BE2C (cell line): Measurements from ENCODE around the gene METTL9.
"Not testable (repeated sequence)": the region's sequence is repeated elsewhere in the genome, so short reads cannot be mapped to it uniquely, and the experiment has no call there.

Experiments
- DNase-seq: peaks from one replicate; pipeline ENCODE4 v3.0.0-alpha.2; 2020
- H3K27me3 ChIP-seq: fragments of 250-450 bp; sonication (Bioruptor Pico); 2 replicates; pipeline ENCODE4 v1.5.1; 2020; ENCODE audit warnings: mild to moderate bottlenecking
- H3K36me3 ChIP-seq: fragments of 250-450 bp; sonication (Bioruptor Pico); 2 replicates; pipeline ENCODE4 v1.5.1; 2020; ENCODE audit warnings: mild to moderate bottlenecking
- H3K4me1 ChIP-seq: fragments of 250-450 bp; sonication (Bioruptor Pico); 2 replicates; pipeline ENCODE4 v1.5.1; 2020
- H3K4me3 ChIP-seq: 2 replicates; pipeline ENCODE4 v1.5.1; 2011; ENCODE audit warnings: low read depth, low read length
- H3K9me3 ChIP-seq: fragments of 250-450 bp; sonication (Bioruptor Pico); 2 replicates; pipeline ENCODE4 v1.5.1; 2020
- CTCF ChIP-seq: IDR thresholded peaks from 2 replicates; pipeline ENCODE4 v1.5.1; 2012; ENCODE audit warnings: mild to moderate bottlenecking, low read depth, low read length

The METTL9 gene

DNA sequence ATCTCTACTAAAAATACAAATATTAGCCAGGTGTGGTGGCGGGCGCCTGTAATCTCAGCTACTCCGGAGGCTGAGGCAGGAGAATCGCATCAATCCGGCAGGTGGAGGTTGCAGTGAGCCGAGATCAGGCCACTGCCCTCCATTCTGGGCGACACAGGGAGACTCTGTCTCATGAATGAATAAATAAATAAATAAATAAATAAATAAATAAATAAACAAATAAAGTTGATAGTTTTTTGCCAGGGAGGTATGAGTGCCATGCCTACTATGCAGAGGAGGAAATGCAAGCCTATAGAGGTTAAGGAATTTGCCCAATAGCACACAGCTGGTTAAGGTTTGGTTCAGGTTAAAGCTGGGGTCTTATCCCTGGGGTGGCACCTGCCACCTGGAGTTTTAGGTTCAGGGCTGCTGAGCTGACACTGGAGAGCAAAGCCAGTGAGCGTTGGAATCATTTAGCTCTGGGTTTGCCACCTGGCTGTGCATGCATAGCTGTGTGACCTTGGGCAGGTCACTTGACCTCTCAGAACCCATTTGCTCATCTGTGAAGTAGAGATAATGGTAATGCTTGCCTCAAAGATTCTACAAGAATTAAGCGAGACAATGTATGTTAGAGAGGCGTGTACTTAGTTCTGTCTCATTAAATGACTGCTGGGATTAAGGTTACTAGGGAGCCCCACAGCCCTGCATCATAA, 65.6 kb downstream of the METTL9 start:
- H3K36me3 ChIP-seq: no peaks in the 10 kb centered on the region
- TF ChIP-seq CTCF: no peak
- no peak overlapping the region for H3K4me3 ChIP-seq
- no peaks in the 10 kb centered on the region for H3K9me3 ChIP-seq
- peaks cover 7% of the 10 kb centered on the region; the same call in 1 of the 2 replicates for H3K27me3 ChIP-seq
- no peaks in the 10 kb centered on the region for H3K4me1 ChIP-seq
- no peak for DNase-seq

DNA sequence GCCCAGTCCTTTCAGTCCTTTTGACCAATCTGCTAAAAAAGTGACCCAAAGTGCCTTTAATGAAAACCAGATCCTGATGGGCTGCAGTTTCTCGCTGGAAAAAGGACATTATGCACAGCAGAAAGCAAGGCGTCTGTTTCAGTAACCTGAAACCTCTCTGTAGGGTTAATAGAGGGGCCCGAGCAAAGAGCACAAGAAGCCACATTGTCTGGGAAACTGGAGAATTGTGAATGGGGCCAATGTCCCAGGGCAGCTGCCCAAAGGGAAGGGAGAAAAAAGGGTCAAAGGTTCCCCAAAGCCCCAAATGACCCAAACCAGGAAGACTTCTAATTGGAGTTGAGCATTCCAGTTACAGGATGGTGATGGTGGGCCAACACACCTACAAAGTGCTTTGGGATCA, 67.4 kb downstream of the METTL9 start:
- Histone ChIP-seq H3K36me3 (no peaks in the 10 kb centered on the region), H3K27me3 (peaks cover 7% of the 10 kb centered on the region; the same call in 1 of the 2 replicates), H3K9me3 (no peaks in the 10 kb centered on the region), H3K4me1 (no peaks in the 10 kb centered on the region), H3K4me3 (no peak overlapping the region)
- no peak for DNase-seq
- no peak for TF ChIP-seq CTCF

DNA sequence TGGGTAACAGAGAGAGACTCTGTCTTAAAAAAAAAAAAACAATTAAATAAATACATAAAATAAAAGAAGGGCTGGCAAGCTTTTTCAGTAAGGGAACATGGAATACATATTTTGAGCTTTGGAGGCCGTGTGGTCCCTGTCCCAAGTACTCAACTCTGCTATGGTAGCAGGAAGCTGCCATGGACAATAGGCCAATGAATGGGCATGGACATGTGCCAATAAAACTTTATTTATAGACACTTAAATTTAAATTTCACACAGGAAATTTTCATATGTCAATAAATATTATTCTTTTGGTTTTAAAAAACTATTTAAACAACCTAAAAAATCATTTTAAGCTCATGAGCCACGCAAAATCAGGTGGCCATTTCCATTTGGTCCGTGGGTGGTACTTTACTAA, 68.2 kb downstream of the METTL9 start:
- H3K4me1 ChIP-seq: no peaks in the 10 kb centered on the region
- no peaks in the 10 kb centered on the region for H3K36me3 ChIP-seq
- H3K4me3 ChIP-seq: no peak overlapping the region
- DNase-seq: no peak
- no peak for TF ChIP-seq CTCF
- peaks cover 7% of the 10 kb centered on the region; the same call in 1 of the 2 replicates for H3K27me3 ChIP-seq
- H3K9me3 ChIP-seq: no peaks in the 10 kb centered on the region

GRCh38 chr16:21673469-21673868, 74.1 kb downstream of the METTL9 start:
- Histone ChIP-seq H3K9me3 (no peaks in the 10 kb centered on the region; the same call in 1 of the 2 replicates), H3K4me1 (no peaks in the 10 kb centered on the region), H3K4me3 (no peak overlapping the region), H3K36me3 (no peaks in the 10 kb centered on the region), H3K27me3 (no peaks in the 10 kb centered on the region)
- TF ChIP-seq CTCF: no peak
- DNase-seq: no peak

GRCh38 chr16:21674456-21674855, 75.1 kb downstream of the METTL9 start:
- not testable (repeated sequence) for H3K4me1 ChIP-seq, H3K4me3 ChIP-seq, DNase-seq, H3K36me3 ChIP-seq, H3K27me3 ChIP-seq, H3K9me3 ChIP-seq

- H3K4me1 ChIP-seq, H3K27me3 ChIP-seq, H3K4me3 ChIP-seq, H3K9me3 ChIP-seq, H3K36me3 ChIP-seq, DNase-seq: not testable (repeated sequence)
Measured at GRCh38 chr16:21680714-21681113, 81.3 kb downstream of the METTL9 start.

DNA sequence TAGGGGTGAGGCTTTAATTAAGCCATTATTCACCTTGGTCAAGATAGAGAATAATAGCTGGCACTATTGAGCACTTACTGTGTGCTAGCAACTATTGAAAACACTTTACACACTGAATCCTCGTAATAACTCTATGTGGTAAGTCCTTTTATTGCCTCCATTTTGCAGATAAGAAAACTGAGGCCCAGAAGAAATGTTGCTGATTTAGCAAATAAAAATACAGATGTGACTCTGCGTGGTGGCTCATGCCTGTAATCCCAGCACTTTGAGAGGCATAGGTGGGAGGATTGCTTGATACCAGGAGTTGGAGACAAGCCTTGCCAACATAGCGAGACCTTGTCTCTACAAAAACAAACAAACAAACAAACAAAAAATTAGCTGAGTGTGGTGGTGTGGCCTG, 83.8 kb downstream of the METTL9 start:
- H3K4me3 ChIP-seq: no peak overlapping the region
- H3K9me3 ChIP-seq: no peaks in the 10 kb centered on the region
- no peaks in the 10 kb centered on the region for H3K4me1 ChIP-seq
- H3K36me3 ChIP-seq: no peaks in the 10 kb centered on the region
- no peaks in the 10 kb centered on the region for H3K27me3 ChIP-seq
- no peak for DNase-seq
- no peak for TF ChIP-seq CTCF
